Measurements from ENCODE around the gene TNIK.

Gene TNIK

DNA sequence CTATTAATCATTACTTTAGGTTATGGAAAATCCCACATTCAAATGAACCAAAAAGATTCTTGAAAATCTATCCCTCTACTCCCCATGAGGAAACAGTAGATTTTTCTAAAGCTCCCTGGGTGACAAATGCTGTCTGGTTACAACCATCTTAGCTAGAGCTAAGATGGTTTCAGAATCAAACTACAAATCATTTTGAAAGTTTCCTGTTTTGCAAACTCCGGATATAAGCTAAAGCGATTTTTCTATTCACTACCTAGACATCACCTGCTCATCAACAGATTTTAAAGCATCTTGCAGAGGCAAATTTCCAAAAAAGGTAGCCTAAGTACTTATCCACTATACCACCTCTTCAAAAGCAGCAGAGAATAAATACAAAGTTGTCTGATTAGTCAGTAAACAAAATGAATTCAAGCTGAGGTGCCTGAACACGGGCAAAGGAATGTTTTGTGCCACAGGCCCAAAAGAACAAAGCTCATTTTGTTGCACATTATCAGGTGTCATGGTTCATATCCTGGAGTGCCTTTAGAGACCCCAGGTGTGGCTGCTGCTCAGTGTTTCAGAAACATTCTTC is 204.9 kb downstream of the TNIK start:
- no peak overlapping the region for H3K4me3 ChIP-seq (ENCODE audit: low read depth, low read length)
- TF ChIP-seq, protein P1, sequence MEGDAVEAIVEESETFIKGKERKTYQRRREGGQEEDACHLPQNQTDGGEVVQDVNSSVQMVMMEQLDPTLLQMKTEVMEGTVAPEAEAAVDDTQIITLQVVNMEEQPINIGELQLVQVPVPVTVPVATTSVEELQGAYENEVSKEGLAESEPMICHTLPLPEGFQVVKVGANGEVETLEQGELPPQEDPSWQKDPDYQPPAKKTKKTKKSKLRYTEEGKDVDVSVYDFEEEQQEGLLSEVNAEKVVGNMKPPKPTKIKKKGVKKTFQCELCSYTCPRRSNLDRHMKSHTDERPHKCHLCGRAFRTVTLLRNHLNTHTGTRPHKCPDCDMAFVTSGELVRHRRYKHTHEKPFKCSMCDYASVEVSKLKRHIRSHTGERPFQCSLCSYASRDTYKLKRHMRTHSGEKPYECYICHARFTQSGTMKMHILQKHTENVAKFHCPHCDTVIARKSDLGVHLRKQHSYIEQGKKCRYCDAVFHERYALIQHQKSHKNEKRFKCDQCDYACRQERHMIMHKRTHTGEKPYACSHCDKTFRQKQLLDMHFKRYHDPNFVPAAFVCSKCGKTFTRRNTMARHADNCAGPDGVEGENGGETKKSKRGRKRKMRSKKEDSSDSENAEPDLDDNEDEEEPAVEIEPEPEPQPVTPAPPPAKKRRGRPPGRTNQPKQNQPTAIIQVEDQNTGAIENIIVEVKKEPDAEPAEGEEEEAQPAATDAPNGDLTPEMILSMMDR (IDR thresholded peaks at IDR 0.05; ENCODE audit: low read depth, low read length), result no peak

DNA sequence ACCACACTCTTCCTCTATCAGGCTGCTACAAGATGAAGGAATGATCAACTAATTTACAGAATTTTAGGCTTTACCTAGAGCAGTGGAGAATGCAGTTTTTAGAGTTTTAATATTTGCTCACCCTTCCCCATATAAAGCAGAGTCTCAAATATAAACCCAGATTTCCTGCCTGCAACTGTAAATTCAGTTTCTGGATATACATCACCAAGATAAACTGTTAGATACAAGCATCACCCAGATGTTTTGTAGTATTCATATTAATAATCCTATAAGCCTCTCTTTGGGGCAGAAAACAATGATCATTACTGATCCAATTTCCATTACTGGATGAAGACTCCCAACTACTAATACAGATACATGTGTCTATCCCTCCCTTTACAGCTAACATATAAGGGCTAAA is 205.9 kb downstream of the TNIK start:
- H3K4me3 ChIP-seq (ENCODE audit: low read depth, low read length), result no peak overlapping the region

DNA sequence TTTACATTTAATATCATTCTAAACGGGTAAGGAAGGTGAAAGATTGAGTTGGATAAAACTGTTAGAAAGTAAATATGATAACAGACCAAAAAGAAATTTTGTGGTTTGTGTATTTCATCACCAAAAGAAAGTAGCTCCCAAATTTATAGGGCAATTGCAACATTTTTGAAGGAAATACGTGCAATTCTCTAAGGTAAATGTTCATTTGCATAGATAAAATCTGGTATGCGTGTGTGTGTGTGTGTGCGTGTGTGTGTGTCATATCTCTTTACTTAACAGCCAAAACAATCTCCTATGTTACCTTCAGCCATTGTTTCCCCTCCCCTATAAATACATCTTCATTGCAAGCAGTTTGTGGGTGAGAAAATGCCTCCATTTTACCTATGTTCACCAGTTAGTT is 208.4 kb downstream of the TNIK start:
- TF ChIP-seq, protein P1 (IDR thresholded peaks at IDR 0.05; ENCODE audit: low read depth, low read length), result no peak
- no peak overlapping the region for H3K4me3 ChIP-seq (ENCODE audit: low read depth, low read length)

More for the DNA sequence above, 205.9 kb downstream of the TNIK start:
- TF ChIP-seq, protein P1 (IDR thresholded peaks at IDR 0.05; ENCODE audit: low read depth, low read length), result no peak

DNA sequence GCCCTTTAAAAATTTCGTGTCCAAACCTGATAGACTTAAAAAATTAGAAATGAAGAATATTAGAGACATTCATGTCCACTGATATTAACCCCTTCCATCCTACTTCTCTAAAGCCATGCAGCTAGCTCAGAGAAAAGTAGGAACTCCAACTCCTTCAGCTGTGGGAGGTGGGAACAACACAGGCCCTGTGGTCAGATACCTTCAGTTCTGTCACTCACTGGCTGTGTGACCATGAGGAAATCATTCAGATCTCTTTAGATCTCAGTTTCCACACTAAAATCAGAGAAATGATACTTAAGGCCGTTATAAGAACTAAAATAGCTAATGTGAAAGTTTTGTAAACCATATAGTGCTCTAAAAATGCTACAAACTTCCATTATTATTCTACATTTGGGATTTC is 209.8 kb downstream of the TNIK start:
- H3K4me3 ChIP-seq (ENCODE audit: low read depth, low read length), result no peak overlapping the region
- TF ChIP-seq, protein P1 (IDR thresholded peaks at IDR 0.05; ENCODE audit: low read depth, low read length), result no peak

DNA sequence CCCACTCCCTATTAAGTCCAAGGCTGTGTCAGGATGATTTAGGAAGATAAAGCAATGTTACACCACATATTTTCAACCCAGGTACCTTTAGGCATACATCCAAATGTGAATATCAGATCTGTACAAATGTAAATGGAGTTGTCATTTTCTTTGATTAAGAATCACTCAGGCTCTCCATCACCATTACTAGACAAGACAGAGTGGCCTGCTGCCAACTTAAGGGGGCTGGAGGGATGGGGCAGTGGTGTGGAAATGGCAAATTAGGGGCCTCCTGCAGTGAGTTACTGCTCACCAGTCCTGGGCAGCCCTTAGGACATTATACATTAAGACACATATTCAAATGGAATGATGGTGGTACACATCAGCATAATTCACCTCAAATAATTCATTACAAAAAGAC is 211.0 kb downstream of the TNIK start:
- TF ChIP-seq, protein P1 (IDR thresholded peaks at IDR 0.05; ENCODE audit: low read depth, low read length), result no peak
- no peak overlapping the region for H3K4me3 ChIP-seq (ENCODE audit: low read depth, low read length)

DNA sequence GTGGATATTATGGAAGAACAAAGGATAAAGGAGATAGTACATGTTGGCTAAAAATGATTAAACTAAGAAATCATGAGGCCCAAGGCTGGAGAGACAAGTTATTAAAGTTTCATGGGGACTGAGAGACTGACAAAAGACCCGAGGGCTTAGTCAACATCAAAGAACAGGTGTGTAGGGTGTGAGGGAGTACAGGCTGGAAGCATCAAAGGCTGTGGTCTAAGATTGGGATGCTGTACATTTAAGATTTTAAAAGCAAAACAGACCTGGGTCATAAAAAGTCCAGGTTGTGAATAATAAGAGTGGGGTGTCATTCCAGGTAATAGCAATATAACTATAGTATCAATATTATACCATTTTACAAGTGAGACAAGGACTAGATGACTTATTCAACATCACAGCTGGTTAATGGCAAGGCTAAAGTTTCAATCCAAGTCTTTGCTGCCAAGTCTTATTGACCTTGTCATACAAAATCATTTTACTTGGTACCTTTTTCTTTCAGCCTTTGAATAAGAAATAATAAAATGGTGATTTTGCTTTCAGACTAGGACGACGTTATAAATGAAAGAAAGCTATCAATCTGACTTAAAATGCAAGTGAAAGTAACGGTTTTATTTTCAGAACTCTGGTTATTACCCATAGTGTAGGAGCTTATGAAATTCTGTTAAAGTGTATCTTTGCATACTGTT is 211.6 kb downstream of the TNIK start:
- no peak overlapping the region for H3K4me3 ChIP-seq (ENCODE audit: low read depth, low read length)

More for the DNA sequence above, 211.6 kb downstream of the TNIK start:
- TF ChIP-seq, protein P1 (IDR thresholded peaks at IDR 0.05; ENCODE audit: low read depth, low read length), result no peak

Measured in WI38 (cell line).